A549 (cell line): ENCODE results near the gene NUTM2F. TPM values are rescaled to one million over a fixed set of nuclear protein-coding genes. Genes with fewer than 3 reads are reported as not detected.
"Not testable (repeated sequence)": the region's sequence is repeated elsewhere in the genome, so short reads cannot be mapped to it uniquely, and the experiment has no call there.

Experiments
- ATAC-seq, 2 experiments: fragments of 200-7000 bp in 1 of 2; fragments of >200 bp in 1 of 2; cut with Nextera tagmentation in 1 of 2; cut with Tn5 transposase in 1 of 2; 3 replicates each; pipeline versions ENCODE4 v1.8.0 to v1.9.1; 2018 to 2020; ENCODE audit warnings: mild to moderate bottlenecking in 1 of 2, moderate library complexity in 1 of 2
- CTCF ChIA-PET: fragments of 300-600 bp; sonication (Branson Sonifier 250); formaldehyde crosslinking; extraction: SDS; loops from one replicate; lab custom pipeline; 2021; ENCODE audit warnings: antibody characterized with exemption, inconsistent platforms; lab: Yijun Ruan, JAX
- POLR2A ChIA-PET: fragments of 350-600 bp; formaldehyde crosslinking; extraction: SDS; loops from one replicate; lab custom pipeline; 2021; ENCODE audit warnings: antibody characterized with exemption, inconsistent platforms; lab: Yijun Ruan, JAX
- DNase-seq, 2 experiments: peaks; one replicate each; pipeline versions ENCODE4 v3.0.0 to v3.0.0-alpha.2; 2011 to 2016; ENCODE audit warnings: low read depth in 1 of 2, low spot score in 1 of 2
- FAIRE-seq: peaks from 2 replicates; lab custom pipeline; 2011; peaks lifted over from hg19 to GRCh38; lab: Jason Lieb, UNC
- H3K27ac ChIP-seq, 2 experiments: fragments of >200 bp; sonication (Bioruptor Twin); formaldehyde crosslinking; 3 replicates each; pipeline ENCODE4 v1.5.1; 2016 to 2017
- H3K4me1 ChIP-seq: fragments of >200 bp; sonication (Bioruptor Twin); formaldehyde crosslinking; 3 replicates; pipeline ENCODE4 v1.6.1; 2016
- H3K4me2 ChIP-seq: fragments of >200 bp; sonication (Bioruptor Twin); formaldehyde crosslinking; 3 replicates; pipeline ENCODE4 v1.6.1; 2016
- H3K4me3 ChIP-seq: fragments of >200 bp; sonication (Bioruptor Twin); formaldehyde crosslinking; 3 replicates; pipeline ENCODE4 v1.5.1; 2016
- H3K9me3 ChIP-seq: fragments of >200 bp; sonication (Bioruptor Twin); formaldehyde crosslinking; 3 replicates; pipeline ENCODE4 v1.6.1; 2016
- JUN ChIP-seq, 2 experiments: fragments of >200 bp; sonication (Bioruptor Twin); formaldehyde crosslinking; IDR thresholded peaks; 2 replicates in 1 of 2; 3 replicates in 1 of 2; pipeline ENCODE4 v1.6.1; 2016 to 2017
- POLR2A ChIP-seq: IDR thresholded peaks from 2 replicates; pipeline ENCODE4 v1.6.1; 2012; ENCODE audit warnings: mild to moderate bottlenecking, low read length
- WGBS: methylation state at CpG from one replicate; pipeline ENCODE4 v1.1.6; 2017; ENCODE audit errors: missing lambda C conversion rate; 5-methylcytosine and 5-hydroxymethylcytosine counted together
- polyA minus RNA-seq: library from RNA; depleted of rRNA, polyadenylated mRNA; stranded (reverse); fragments of >200 nt; gene quantifications from 2 replicates; pipeline ENCODE4 v1.2.3, GENCODE V29; 2011; rRNA and poly(A)+ RNA removed
- polyA plus RNA-seq, 4 experiments: library from polyadenylated mRNA; depleted of rRNA in 3 of 4; stranded (reverse); fragments of >200 nt; fragmentation: RNase III in 1 of 4; extraction: RNeasy Plus Mini Kit Qiagen cat#74134 plus additional on column Dnase treatment in 1 of 4; gene quantifications; 2 replicates in 3 of 4; 3 replicates in 1 of 4; pipeline ENCODE4 v1.2.3, GENCODE V29; 2011 to 2017
- TF ChIP-seq, protein P1 (sequence below): IDR thresholded peaks from 2 replicates; pipeline ENCODE4 v1.6.1; 2012

Gene NUTM2F, protein sequence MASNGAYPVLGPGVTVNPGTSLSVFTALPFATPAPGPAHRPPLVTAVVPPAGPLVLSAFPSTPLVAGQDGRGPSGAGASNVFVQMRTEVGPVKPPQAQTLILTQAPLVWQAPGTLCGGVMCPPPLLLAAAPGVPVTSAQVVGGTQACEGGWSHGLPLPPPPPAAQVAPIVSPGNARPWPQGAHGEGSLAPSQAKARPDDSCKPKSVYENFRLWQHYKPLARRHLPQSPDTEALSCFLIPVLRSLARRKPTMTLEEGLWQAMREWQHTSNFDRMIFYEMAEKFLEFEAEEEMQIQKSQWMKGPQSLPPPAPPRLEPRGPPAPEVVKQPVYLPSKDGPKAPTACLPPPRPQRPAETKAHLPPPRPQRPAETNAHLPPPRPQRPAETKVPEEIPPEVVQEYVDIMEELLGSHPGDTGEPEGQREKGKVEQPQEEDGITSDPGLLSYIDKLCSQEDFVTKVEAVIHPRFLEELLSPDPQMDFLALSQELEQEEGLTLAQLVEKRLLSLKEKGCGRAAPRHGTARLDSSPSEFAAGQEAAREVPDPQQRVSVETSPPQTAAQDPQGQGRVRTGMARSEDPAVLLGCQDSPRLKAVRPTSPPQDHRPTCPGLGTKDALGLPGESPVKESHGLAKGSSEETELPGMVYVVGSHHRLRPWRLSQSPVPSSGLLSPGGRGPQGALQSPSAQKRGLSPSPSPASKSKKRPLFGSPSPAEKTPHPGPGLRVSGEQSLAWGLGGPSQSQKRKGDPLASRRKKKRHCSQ
- polyA plus RNA-seq (2011; rRNA removed): not detected in 2 replicates
- polyA plus RNA-seq (2012; cell fraction: cytosol; rRNA removed): not detected in 2 replicates
- polyA plus RNA-seq (2012; cell fraction: nucleus; rRNA removed): not detected in 2 replicates
- polyA plus RNA-seq (2017; fragmentation: RNase III; extraction: RNeasy Plus Mini Kit Qiagen cat#74134 plus additional on column Dnase treatment): not detected in 3 replicates
- polyA minus RNA-seq: not detected in 2 replicates

DNA sequence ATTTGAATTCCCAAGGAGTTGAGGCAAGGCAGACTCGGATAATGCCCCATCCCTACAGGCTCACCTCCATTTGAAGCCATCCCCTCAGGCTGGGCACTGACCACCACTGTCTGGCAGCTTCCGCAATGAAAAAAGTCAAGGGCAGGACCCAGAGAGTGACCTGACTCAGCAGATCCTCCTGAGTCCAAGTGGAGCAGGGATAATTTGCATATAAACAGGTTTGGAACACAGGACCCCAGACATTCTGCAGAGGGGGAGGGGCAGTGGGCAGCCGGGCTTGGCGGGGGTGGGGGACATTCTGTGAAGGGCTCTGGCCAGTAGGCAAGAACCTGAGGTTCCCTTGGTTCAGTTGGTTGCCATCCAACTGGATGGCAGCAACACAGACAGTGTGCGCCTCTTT is at the start of gene NUTM2F:
NUTM2F (minus strand) TSS at position 101 of the 400 bp plus-strand sequence; CDS start at position 80, 21 bp downstream.
- POLR2A ChIA-PET, H3K4me1 ChIP-seq, FAIRE-seq, CTCF ChIA-PET, H3K4me3 ChIP-seq, H3K9me3 ChIP-seq, H3K4me2 ChIP-seq, ATAC-seq, H3K27ac ChIP-seq, DNase-seq: not testable (repeated sequence)
- 72% methylated on average over 2 of the region's 5 CpGs for WGBS

DNA sequence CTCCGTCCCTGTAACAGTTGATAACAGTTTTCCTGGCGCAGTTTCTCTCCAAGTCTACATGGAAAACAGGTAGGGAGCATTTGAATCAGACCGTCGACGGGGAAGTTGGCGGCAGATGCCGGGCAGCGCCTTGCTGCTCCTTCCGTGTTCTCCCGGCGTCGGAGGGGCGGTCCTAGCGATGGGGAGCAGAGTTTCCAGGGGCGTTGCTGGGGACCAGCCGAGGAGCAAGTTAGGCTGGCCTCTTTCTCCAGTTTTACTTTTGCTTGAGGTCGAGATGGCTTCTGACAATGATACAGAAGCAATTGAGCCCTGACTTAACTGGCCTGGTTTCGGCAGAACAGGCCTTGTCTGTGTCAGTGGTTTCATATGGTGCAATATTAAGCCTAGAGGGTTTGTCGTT is 46.8 kb upstream of the NUTM2F start:
- 2% methylated on average over 16 of the region's 19 CpGs for WGBS
- H3K4me3 ChIP-seq: peak overlapping the region; percentile 88
- POLR2A ChIA-PET, CTCF ChIA-PET, H3K9me3 ChIP-seq, FAIRE-seq, DNase-seq, H3K4me1 ChIP-seq: not testable (repeated sequence)
- H3K4me2 ChIP-seq: peak overlapping the region; percentile 54
- peak overlapping the region; percentile 81 to 91 for H3K27ac ChIP-seq
- ATAC-seq: peak; percentile 76 to 82

DNA sequence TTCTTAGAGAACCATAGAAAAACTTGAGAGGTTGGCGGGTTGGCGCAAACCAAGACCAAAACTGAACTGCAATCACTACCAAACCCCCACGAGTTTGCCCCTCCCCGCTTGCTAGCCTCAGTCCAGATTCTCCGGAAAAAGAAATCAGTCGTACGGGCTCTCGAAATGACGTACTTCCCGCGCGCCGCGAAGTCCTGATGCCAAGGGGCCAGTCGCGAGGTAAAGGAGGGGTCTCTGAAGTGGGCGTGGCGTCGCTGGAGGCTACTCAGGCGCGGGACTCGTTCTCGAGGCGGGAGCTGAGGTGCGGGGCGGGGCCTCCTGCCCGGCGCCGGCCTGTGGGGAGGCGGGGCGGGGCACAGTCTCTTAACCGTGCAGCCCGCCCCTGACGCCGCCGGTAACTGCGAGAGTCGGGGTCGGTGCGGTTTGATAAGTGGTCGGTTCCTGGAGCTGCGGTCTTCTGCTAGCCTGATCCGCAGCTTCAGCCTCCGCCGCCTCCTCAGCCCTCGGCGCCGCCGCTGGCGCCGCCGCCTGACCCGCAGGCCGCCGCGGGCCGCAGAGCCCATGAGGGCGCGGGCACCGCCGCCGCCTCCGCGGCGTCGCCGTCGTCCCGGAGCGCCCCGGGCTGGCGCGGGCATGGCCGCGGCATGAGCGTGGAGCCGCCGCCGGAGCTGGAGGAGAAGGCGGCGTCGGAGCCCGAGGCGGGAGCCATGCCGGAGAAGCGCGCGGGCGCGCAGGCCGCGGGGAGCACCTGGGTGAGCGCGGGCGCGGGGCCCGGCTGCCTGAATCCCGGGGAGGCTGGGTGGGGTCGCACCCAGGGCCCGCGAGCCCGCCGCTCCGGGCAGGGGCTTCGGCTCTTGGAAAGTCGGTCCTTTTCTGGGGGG is 46.0 kb upstream of the NUTM2F start:
- H3K9me3 ChIP-seq, FAIRE-seq, CTCF ChIA-PET, H3K4me1 ChIP-seq: not testable (repeated sequence)
- Histone ChIP-seq H3K4me2 (peak overlapping the region; percentile 63), H3K27ac (peak overlapping the region; percentile 81 to 91), H3K4me3 (peak overlapping the region; percentile 88)
- TF ChIP-seq JUN (IDR thresholded peaks at IDR 0.05): peak in 1 of 2 experiments; percentile 51; a peak in 2 of 5 replicates
- TF ChIP-seq, protein P1, sequence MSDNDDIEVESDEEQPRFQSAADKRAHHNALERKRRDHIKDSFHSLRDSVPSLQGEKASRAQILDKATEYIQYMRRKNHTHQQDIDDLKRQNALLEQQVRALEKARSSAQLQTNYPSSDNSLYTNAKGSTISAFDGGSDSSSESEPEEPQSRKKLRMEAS: peak; percentile 65
- peak; percentile 67 for TF ChIP-seq POLR2A
- POLR2A ChIA-PET: interaction anchor here (0.6 kb wide), 1 partner anchor 8 kb away, joined by 3 read pairs; no protein-coding TSS in a partner anchor
- WGBS: 2% methylated on average over 9 of the region's 106 CpGs
- DNase-seq: peak; percentile 81 to 92
- ATAC-seq: peak; percentile 95 to 98

DNA sequence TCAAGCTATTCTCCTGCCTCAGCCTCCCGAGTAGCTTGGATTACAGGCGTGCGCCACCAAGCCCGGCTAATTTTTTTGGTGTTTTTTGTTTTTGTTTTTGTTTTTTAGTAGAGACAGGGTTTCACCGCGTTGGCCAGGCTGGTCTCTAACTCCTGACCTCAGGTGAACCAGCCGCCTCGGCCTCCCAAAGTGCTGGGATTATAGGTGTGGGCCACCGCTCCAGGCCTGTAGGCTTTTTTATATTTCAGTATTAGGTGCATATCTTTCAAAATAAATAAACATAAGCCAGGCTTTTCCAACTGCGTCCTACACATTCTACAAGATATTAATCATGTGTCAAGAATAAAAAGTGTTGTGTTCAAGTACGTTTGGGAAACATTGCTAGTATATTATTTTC is 45.3 kb upstream of the NUTM2F start:
- WGBS: 52% methylated on average over 7 of the region's 11 CpGs
- peak overlapping the region; percentile 68 to 82 for H3K27ac ChIP-seq
- FAIRE-seq, DNase-seq, H3K9me3 ChIP-seq, CTCF ChIA-PET, H3K4me1 ChIP-seq, ATAC-seq: not testable (repeated sequence)
- H3K4me2 ChIP-seq: peak overlapping the region; percentile 63
- POLR2A ChIA-PET: interaction anchor here (0.6 kb wide), 1 partner anchor 9 kb away, joined by 3 read pairs; no protein-coding TSS in a partner anchor
- peak overlapping the region; percentile 41 for H3K4me3 ChIP-seq

DNA sequence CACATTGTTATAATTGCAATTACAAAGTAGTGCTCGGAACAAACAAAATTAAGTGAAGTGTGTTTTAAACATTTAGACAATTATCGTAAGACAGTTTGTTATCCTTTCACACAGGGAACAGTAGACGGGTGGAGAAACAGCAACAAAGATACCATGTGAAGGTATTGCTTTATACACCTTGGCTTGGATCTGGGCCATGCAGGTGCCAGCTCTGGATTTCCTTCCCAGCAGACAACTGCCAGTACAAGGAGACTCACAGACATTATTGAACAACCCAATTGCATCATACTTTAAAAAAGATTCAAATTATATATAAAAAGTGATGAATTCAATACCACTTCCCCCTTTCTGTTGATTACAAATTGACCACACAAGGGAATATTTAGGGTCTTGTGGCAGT is 41.8 kb upstream of the NUTM2F start:
- ATAC-seq, H3K9me3 ChIP-seq, FAIRE-seq, CTCF ChIA-PET, DNase-seq, H3K4me1 ChIP-seq, POLR2A ChIA-PET, H3K4me3 ChIP-seq, H3K4me2 ChIP-seq, H3K27ac ChIP-seq: not testable (repeated sequence)
- 69% methylated on average over 3 of the region's 3 CpGs for WGBS

DNA sequence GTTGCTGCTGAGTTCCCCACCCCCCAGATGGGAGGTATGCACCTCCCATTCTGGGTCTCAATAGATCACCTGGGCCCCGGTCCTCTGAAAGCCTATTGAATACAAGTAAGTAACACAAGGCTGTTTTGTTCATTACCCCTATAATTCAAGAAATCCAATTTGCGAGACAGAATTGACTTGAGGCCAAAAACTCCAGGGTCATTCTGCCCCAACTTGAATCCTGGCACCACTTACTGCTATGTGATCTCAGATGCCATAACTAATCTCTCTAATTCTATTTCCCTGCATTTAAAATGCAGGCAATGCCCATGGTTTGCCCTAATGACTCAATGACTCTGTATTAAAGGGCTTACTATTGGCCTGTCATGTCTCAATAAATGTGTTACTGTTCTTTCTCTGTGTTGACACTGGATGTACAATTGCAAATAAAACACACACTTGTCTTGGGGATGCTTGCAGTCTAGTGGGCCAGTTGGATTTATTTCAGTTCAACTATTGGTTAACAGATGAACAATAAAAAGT is 35.7 kb upstream of the NUTM2F start:
- FAIRE-seq, POLR2A ChIA-PET, H3K9me3 ChIP-seq, H3K4me1 ChIP-seq, CTCF ChIA-PET, H3K27ac ChIP-seq, DNase-seq, H3K4me2 ChIP-seq, ATAC-seq, H3K4me3 ChIP-seq: not testable (repeated sequence)
- WGBS: 47% methylated on average over 2 of the region's 2 CpGs

DNA sequence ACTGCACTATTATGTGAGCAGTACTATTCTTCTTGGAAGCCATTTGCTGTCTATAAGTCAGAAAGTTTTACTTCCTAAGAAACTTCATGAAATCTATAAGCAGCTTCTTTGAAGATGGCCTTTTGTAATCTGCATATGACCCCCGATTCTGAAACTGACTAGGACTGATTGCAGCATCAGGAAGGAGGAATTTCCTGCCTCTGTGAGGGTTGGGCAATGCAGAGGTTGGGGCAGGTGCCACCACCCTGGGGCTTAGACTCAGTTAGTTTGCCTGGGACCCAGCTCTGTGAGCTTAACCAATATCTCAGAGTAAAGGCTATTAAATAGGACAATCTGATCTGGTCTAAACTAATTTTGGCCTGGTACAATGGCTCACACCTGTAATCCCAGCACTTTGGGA is 28.7 kb upstream of the NUTM2F start:
- POLR2A ChIA-PET, H3K4me2 ChIP-seq, FAIRE-seq, CTCF ChIA-PET, H3K4me1 ChIP-seq, H3K9me3 ChIP-seq, ATAC-seq, H3K4me3 ChIP-seq, H3K27ac ChIP-seq, DNase-seq: not testable (repeated sequence)
- no CpG with 5 or more reads among the region's 1 CpG for WGBS

DNA sequence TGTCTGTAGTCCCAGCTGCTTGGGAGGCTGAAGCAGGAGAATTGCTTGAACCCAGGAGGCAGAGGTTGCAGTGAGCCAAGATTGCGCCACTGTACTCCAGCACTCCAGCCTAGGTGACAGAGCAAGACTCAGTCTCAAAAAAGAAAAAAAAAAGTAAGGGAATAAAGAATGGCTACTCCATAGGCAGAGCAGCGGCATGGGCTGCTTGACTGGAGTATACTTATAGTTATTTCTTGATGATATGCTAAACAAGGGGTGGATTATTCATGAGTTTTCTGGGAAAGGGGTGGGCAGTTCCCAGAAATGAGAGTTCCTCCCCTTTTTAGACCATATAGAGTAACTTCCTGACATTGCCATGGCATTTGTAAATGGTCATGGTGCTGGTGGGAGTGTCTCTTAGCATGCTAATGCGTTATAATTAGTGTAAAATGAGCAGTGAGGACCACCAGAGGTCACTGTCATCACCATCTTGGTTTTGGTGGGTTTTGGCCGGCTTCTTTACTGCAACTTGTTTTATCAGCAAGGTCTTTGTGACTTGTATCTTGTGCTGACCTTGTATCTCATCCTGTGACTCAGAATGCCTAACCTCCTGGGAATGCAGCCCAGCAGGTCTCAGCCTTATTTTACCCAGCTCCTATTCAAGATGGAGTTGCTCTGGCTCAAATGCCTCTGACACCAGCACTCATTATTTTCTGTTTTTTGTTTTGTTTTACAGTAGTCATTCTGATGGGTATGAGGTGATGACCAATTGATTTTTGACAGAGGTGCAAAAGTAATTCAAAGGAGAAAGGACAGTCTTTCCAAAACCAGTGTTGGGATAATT is 23.7 kb upstream of the NUTM2F start:
- DNase-seq, CTCF ChIA-PET, ATAC-seq, H3K27ac ChIP-seq, POLR2A ChIA-PET, H3K9me3 ChIP-seq, H3K4me1 ChIP-seq, H3K4me2 ChIP-seq, FAIRE-seq, H3K4me3 ChIP-seq: not testable (repeated sequence)
- no CpG with 5 or more reads among the region's 4 CpGs for WGBS

DNA sequence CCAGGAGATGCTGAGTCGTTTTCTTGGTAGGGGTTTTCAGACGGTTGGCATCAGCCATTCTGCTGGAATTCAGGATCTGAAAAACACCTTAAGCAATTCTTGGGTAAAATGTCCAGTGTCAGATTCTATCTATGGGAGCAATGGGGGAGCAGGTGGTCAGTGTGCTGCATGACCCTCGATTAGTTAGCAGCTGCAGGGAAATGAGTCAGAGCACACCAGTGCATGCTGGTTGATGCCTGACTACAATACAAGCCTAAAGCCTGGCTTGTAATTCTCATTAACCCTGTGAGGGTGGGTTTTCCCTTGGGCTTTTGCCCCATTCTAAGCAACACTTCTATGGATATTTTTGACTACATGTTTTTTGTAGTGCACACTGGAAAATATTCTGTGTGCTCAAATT is 20.3 kb upstream of the NUTM2F start:
- WGBS: no CpG with 5 or more reads among the region's 3 CpGs
- FAIRE-seq, POLR2A ChIA-PET, H3K9me3 ChIP-seq, ATAC-seq, H3K4me1 ChIP-seq, H3K4me2 ChIP-seq, DNase-seq, H3K27ac ChIP-seq, CTCF ChIA-PET, H3K4me3 ChIP-seq: not testable (repeated sequence)
